Measurements from ENCODE around the gene TMEM183A. TPM values are rescaled to one million over a fixed set of nuclear protein-coding genes. Genes with fewer than 3 reads are reported as not detected.
"Not testable (repeated sequence)": the region's sequence is repeated elsewhere in the genome, so short reads cannot be mapped to it uniquely, and the experiment has no call there.

TMEM183A gene
- total RNA-seq, 3 donors from 2014 or later, result 85.9 to 113 (median 94.1) TPM

- no peak for DNase-seq (ENCODE audit: low spot score in 2 of 2)
- Histone ChIP-seq H3K4me3 (no peak overlapping the region), H3K27me3 (no peaks in the 10 kb centered on the region), H3K4me1 (no peaks in the 10 kb centered on the region), H3K36me3 (no peaks in the 10 kb centered on the region), H3K27ac (no peak overlapping the region), H3K9me3 (no peaks in the 10 kb centered on the region)
- TF ChIP-seq POLR2AphosphoS5 (IDR thresholded peaks at IDR 0.05), result no peak
- no peak for TF ChIP-seq POLR2A (IDR thresholded peaks at IDR 0.05)
- no peak for TF ChIP-seq CTCF (IDR thresholded peaks at IDR 0.05)
- intact Hi-C loops (cut with DNase I; ENCODE audit: low total_unique reads), result loop anchor here (5.0 kb wide), 1 partner anchor 1474 kb away; no protein-coding TSS in a partner anchor
Measured at GRCh38 chr1:203002951-203003350, 4.2 kb upstream of the TMEM183A start.

- DNase-seq (ENCODE audit: low spot score in 2 of 2); H3K36me3 ChIP-seq; H3K4me3 ChIP-seq; H3K27ac ChIP-seq; H3K9me3 ChIP-seq; H3K27me3 ChIP-seq; H3K4me1 ChIP-seq; intact Hi-C loops (cut with DNase I; ENCODE audit: low total_unique reads): not testable (repeated sequence)
Measured at GRCh38 chr1:203005395-203006142, 1.6 kb upstream of the TMEM183A start.

DNA sequence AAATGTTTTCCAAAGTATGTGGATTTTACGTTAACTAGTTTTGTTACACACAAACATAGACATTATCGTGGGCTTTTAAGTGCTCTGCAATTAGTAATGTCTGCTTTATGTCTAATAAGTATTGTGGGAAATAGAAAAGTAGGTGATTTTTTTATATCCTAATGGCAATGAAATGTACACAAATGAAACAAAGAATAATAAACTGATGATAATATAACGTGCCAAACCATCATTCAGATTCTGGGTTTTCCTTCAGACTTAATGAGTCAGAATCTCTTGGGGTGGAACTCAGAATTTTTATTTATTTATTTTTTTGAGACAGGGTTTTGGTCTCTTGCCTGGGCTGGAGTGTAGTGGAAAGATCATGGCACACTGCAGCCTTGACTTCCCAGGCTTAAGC, 2.0 kb downstream of the TMEM183A start:
- Histone ChIP-seq H3K36me3 (no peaks in the 10 kb centered on the region), H3K4me1 (peaks cover 0 to 6% of the 10 kb centered on the region in 2 donors), H3K27me3 (no peaks in the 10 kb centered on the region), H3K9me3 (no peaks in the 10 kb centered on the region), H3K27ac (no peak overlapping the region), H3K4me3 (no peak overlapping the region)
- intact Hi-C loops (cut with DNase I; ENCODE audit: low total_unique reads), result no loop called here
- DNase-seq (ENCODE audit: low spot score in 2 of 2), result no peak
- no peak for TF ChIP-seq POLR2AphosphoS5 (IDR thresholded peaks at IDR 0.05)

GRCh38 chr1:203011582-203011981, 4.4 kb downstream of the TMEM183A start:
- TF ChIP-seq CTCF (IDR thresholded peaks at IDR 0.05), result no peak
- no peak for TF ChIP-seq POLR2AphosphoS5 (IDR thresholded peaks at IDR 0.05)
- no peak for TF ChIP-seq POLR2A (IDR thresholded peaks at IDR 0.05)
- intact Hi-C loops (cut with DNase I; ENCODE audit: low total_unique reads), result no loop called here
- Histone ChIP-seq H3K4me3 (no peak overlapping the region), H3K4me1 (peaks cover 0 to 6% of the 10 kb centered on the region in 2 donors), H3K27ac (no peak overlapping the region), H3K9me3 (no peaks in the 10 kb centered on the region), H3K36me3 (no peaks in the 10 kb centered on the region), H3K27me3 (no peaks in the 10 kb centered on the region)
- no peak for DNase-seq (ENCODE audit: low spot score in 2 of 2)

- Histone ChIP-seq H3K9me3 (no peaks in the 10 kb centered on the region), H3K4me3 (no peak overlapping the region), H3K27ac (no peak overlapping the region), H3K36me3 (peaks cover 9% of the 10 kb centered on the region), H3K27me3 (no peaks in the 10 kb centered on the region), H3K4me1 (no peaks in the 10 kb centered on the region)
- DNase-seq (ENCODE audit: low spot score in 2 of 2), result no peak
- TF ChIP-seq POLR2A (IDR thresholded peaks at IDR 0.05) (no peak), POLR2AphosphoS5 (IDR thresholded peaks at IDR 0.05) (no peak), CTCF (IDR thresholded peaks at IDR 0.05) (no peak)
- intact Hi-C loops (cut with DNase I; ENCODE audit: low total_unique reads), result no loop called here
Measured at GRCh38 chr1:203017061-203017460, 9.9 kb downstream of the TMEM183A start.

DNA sequence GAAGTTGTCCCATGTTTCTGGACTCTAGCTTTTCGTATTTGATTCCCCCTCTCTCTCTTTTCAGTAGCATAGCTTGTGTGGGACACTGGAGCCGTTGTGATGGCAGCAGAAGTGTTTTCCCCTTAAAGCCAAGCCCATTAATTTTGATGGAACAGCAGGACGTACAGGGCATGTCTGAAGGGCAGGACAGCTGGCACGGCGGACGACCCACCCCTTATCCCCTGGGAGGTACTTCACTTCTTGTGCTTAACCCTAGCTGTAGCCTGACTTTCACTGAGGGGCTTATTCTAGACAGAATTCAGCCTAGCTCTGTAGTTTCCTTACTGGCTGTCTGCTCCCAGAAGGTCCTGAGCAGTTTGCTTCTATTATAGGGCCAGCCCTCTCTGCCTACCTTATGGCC, 10.5 kb downstream of the TMEM183A start:
- TF ChIP-seq POLR2AphosphoS5 (IDR thresholded peaks at IDR 0.05), result no peak
- TF ChIP-seq POLR2A (IDR thresholded peaks at IDR 0.05), result no peak
- TF ChIP-seq CTCF (IDR thresholded peaks at IDR 0.05), result no peak
- intact Hi-C loops (cut with DNase I; ENCODE audit: low total_unique reads), result no loop called here
- Histone ChIP-seq H3K9me3 (no peaks in the 10 kb centered on the region), H3K27ac (no peak overlapping the region), H3K36me3 (peaks cover 9% of the 10 kb centered on the region), H3K4me1 (no peaks in the 10 kb centered on the region), H3K27me3 (no peaks in the 10 kb centered on the region), H3K4me3 (no peak overlapping the region)
- DNase-seq (ENCODE audit: low spot score in 2 of 2), result no peak

- intact Hi-C loops (cut with DNase I; ENCODE audit: low total_unique reads); H3K27me3 ChIP-seq; H3K36me3 ChIP-seq; H3K4me1 ChIP-seq; H3K27ac ChIP-seq; H3K9me3 ChIP-seq; H3K4me3 ChIP-seq; DNase-seq (ENCODE audit: low spot score in 2 of 2): not testable (repeated sequence)
Measured at GRCh38 chr1:203022855-203023254, 15.7 kb downstream of the TMEM183A start.

Data from breast epithelium (tissue), 4 donors.